Epithelial cell of proximal tubule (primary cell): Measurements from ENCODE around the gene SAMD11. TPM values are rescaled to one million over a fixed set of nuclear protein-coding genes. Genes with fewer than 3 reads are reported as not detected.
"Not testable (repeated sequence)": the region's sequence is repeated elsewhere in the genome, so short reads cannot be mapped to it uniquely, and the experiment has no call there.

Experiments used
- DNase-seq: peaks from one replicate; pipeline ENCODE4 v3.0.0-alpha.2; 2011; ENCODE audit warnings: low read depth
- H3K4me3 ChIP-seq: 2 replicates; pipeline ENCODE4 v1.5.1; 2011; ENCODE audit warnings: low read depth, mild to moderate bottlenecking, low read length
- CTCF ChIP-seq: conservative IDR thresholded peaks from 2 replicates; pipeline ENCODE4 v1.5.1; 2012; ENCODE audit warnings: low read depth, mild to moderate bottlenecking, low read length
- total RNA-seq: library from RNA; depleted of rRNA; stranded (reverse); fragments of >200 nt; gene quantifications from 2 replicates; pipeline ENCODE4 v1.2.3, GENCODE V29; 2015

Gene SAMD11
- total RNA-seq, 1 donor from 2014 or later, result 3.5 TPM

- no peak for TF ChIP-seq CTCF
- DNase-seq, result no peak
- H3K4me3 ChIP-seq, result no peak overlapping the region
Measured at GRCh38 chr1:942864-943533, 19.3 kb downstream of the SAMD11 start.

GRCh38 chr1:943545-944340 is 20.0 kb downstream of the SAMD11 start:
- TF ChIP-seq CTCF, result no peak
- no peak for DNase-seq
- H3K4me3 ChIP-seq, result no peak overlapping the region

DNA sequence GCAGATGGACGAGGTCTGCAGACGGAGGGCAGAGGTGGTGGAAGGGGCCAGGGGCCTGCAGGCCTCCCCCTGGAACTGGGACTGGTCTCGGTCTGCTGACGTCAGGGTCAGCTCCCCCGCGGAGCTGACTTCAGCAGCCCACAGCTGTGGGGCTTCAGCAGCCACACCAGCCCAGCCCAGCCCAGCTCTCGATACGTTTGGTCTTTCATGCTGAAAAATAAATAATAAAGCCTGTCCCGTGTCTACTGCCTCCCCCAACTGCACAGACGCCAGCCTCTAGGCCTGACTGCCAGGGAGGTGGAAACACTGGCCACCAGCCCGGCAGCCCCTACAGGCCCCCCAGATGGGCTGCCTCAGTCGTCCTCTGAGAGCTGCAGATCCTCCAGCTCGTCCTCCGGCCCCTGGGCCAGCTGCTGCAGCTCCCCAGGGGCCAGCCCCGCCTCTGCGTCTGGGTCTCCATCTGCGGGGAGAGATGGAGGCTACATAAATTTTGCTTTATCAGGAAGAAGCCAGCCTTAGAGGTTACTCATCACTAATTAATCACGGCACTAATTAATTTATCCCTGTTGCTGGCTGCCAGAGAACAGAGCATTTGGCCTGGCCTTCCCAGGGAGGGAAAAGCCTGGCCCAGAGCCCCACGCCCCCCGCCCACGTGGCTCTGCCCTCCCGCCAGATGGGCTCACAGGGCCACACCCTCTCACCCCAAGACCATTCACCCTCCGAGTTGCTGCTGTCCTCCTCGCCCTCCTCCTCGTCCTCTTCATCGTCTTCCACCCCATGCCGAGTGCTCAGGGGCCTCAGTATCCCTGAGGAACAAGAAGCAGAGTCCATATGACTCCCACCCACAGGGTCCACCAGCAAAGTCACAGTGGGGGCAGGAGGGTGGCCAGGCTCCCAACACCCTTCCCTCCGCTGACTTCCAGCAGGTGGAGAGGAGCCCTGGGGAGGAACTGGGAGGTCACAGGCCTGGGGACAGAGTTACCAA is 20.9 kb downstream of the SAMD11 start:
- no peak overlapping the region for H3K4me3 ChIP-seq
- TF ChIP-seq CTCF, result no peak
- no peak for DNase-seq

GRCh38 chr1:945688-946556 is 22.2 kb downstream of the SAMD11 start:
- DNase-seq, result no peak
- H3K4me3 ChIP-seq, result no peak overlapping the region
- TF ChIP-seq CTCF, result no peak

- DNase-seq, H3K4me3 ChIP-seq: not testable (repeated sequence)
Measured at GRCh38 chr1:946811-947210, 23.1 kb downstream of the SAMD11 start.

DNA sequence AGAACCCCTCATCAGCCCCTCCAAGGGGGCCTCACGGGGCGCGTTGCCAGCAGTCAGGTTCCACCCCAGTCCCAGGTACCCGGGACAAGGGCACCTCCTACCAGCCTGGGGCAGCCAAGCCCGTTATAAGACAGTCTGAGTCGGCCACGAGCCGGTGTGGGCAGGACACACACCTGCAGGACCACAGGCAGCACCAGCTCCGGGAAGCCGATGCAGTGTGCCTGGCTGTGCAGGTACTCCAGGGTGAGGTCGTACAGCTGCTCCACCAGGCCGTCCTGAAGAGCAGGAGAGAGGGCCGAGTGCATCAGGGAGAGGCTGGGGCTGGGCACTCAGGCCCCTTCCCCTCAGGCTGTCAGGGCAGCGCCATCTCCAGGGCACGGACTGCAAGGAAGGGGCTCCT is 24.2 kb downstream of the SAMD11 start:
- H3K4me3 ChIP-seq, result no peak overlapping the region
- DNase-seq, result no peak
- no peak for TF ChIP-seq CTCF
